PC-3 (cell line): Measurements from ENCODE around the gene TUBA4A. TPM values are rescaled to one million over a fixed set of nuclear protein-coding genes. Genes with fewer than 3 reads are reported as not detected.

ENCODE experiments used
- ATAC-seq: fragments of 200-7000 bp; cut with Tn5 transposase; 2 replicates; pipeline ENCODE4 v1.9.1; 2020; ENCODE audit warnings: mild to moderate bottlenecking, moderate library complexity
- BruUV-seq: library from RNA; stranded (reverse); fragments of 400-500 nt; replicated peaks from 2 replicates; lab custom pipeline; 2021; lab: Mats Ljungman, UMichigan
- CTCF ChIA-PET: fragments of 300-600 bp; sonication (Branson Sonifier 250); formaldehyde crosslinking; loops from one replicate; lab custom pipeline; 2022; ENCODE audit warnings: antibody characterized with exemption; lab: Charles Lee
- POLR2A ChIA-PET: fragments of 300-600 bp; sonication (Branson Sonifier 250); formaldehyde crosslinking; loops from one replicate; lab custom pipeline; 2022; ENCODE audit warnings: antibody characterized with exemption; ENCODE audit not compliant: unreplicated experiment; lab: Charles Lee
- DNase-seq: peaks from one replicate; pipeline ENCODE4 v3.0.0-alpha.2; 2015
- H2AFZ ChIP-seq: fragments of 300-600 bp; sonication (generic); 2 replicates; pipeline ENCODE4 v1.6.0; 2016; ENCODE audit warnings: antibody characterized with exemption, low read length
- H3F3A ChIP-seq: fragments of 300-600 bp; sonication (generic); one replicate; pipeline ENCODE4 v1.6.0; 2017; ENCODE audit warnings: antibody characterized with exemption, low read length, control low read depth, mild to moderate bottlenecking; ENCODE audit not compliant: unreplicated experiment
- H3K27ac ChIP-seq: fragments of 300-600 bp; sonication (generic); 2 replicates; pipeline ENCODE4 v1.5.1; 2016; ENCODE audit warnings: mild to moderate bottlenecking, low read length
- H3K27me3 ChIP-seq: fragments of 300-600 bp; sonication (generic); 2 replicates; pipeline ENCODE4 v1.6.1; 2016; ENCODE audit warnings: low read length, mixed read lengths
- H3K36me3 ChIP-seq: fragments of 300-600 bp; sonication (generic); 2 replicates; pipeline ENCODE4 v1.6.1; 2016; ENCODE audit warnings: low read depth, mixed run types, low read length, mixed read lengths
- H3K4me1 ChIP-seq: fragments of 300-600 bp; sonication (generic); 2 replicates; pipeline ENCODE4 v1.5.1; 2016; ENCODE audit warnings: low read length; ENCODE audit not compliant: insufficient read depth
- H3K4me2 ChIP-seq: fragments of 300-600 bp; sonication (generic); 2 replicates; pipeline ENCODE4 v1.6.0; 2016; ENCODE audit warnings: low read length
- H3K4me3 ChIP-seq: fragments of 300-600 bp; sonication (generic); 2 replicates; pipeline ENCODE4 v1.5.1; 2016; ENCODE audit warnings: mild to moderate bottlenecking, low read length, mixed read lengths
- H3K79me2 ChIP-seq: fragments of 300-600 bp; sonication (generic); 2 replicates; pipeline ENCODE4 v1.6.1; 2017; ENCODE audit warnings: low read length, mixed read lengths
- H3K9ac ChIP-seq: fragments of 300-600 bp; sonication (generic); 2 replicates; pipeline ENCODE4 v1.6.0; 2016; ENCODE audit warnings: mild to moderate bottlenecking, low read length
- H3K9me2 ChIP-seq: fragments of 300-600 bp; sonication (generic); replicated peaks from 2 replicates; pipeline ENCODE4 v1.6.1; 2016; ENCODE audit warnings: mixed run types, low read length, mixed read lengths
- H3K9me3 ChIP-seq: fragments of 300-600 bp; sonication (generic); 2 replicates; pipeline ENCODE4 v1.6.1; 2016; ENCODE audit warnings: low read length, mixed read lengths
- H4K20me1 ChIP-seq: fragments of 300-600 bp; sonication (generic); 2 replicates; pipeline ENCODE4 v1.6.1; 2016; ENCODE audit warnings: low read length, mixed read lengths
- CTCF ChIP-seq: fragments of 300-600 bp; sonication (generic); conservative IDR thresholded peaks from 2 replicates; pipeline ENCODE4 v1.5.1; 2017; ENCODE audit warnings: antibody characterized with exemption, low read depth, mild to moderate bottlenecking, low read length
- EZH2 ChIP-seq: fragments of 300-600 bp; sonication (generic); IDR thresholded peaks from one replicate; pipeline ENCODE4 v1.6.1; 2017; ENCODE audit warnings: antibody characterized with exemption, mild to moderate bottlenecking, low read length; ENCODE audit not compliant: unreplicated experiment
- EZH2phosphoT487 ChIP-seq: fragments of 300-600 bp; sonication (generic); IDR thresholded peaks from 2 replicates; pipeline ENCODE4 v1.6.1; 2018; ENCODE audit warnings: mild to moderate bottlenecking, antibody characterized with exemption, low read length, borderline replicate concordance
- intact Hi-C: fragments of 100-400 bp; cut with micrococcal nuclease; formaldehyde crosslinking; loops from 2 replicates; pipeline ENCODE4 v1.9.0; 2023
- total RNA-seq: library from RNA; depleted of rRNA; stranded (reverse); fragments of >200 nt; gene quantifications from 2 replicates; pipeline ENCODE4 v1.2.3, GENCODE V29; 2014

TUBA4A gene
- total RNA-seq, 1 experiment from 2014 or later = 75.4 TPM

- TF ChIP-seq CTCF (no peak), EZH2 (no peak), EZH2phosphoT487 (no peak)
- no peaks in the 10 kb centered on the region for H3K36me3 ChIP-seq
- CTCF ChIA-PET = no interaction called here
Measured at GRCh38 chr2:219300022-219300421, 46.3 kb upstream of the TUBA4A start.

GRCh38 chr2:219299372-219299760 lies 45.6 kb upstream of the TUBA4A start:
- no peak overlapping the region for H2AFZ ChIP-seq
- no peaks in the 10 kb centered on the region for H3K9me2 ChIP-seq
- H3K9me3 ChIP-seq = no peaks in the 10 kb centered on the region
- no peaks in the 10 kb centered on the region for H4K20me1 ChIP-seq
- H3K9ac ChIP-seq = no peak overlapping the region
- peaks cover 10% of the 10 kb centered on the region for H3K4me1 ChIP-seq
- H3K27me3 ChIP-seq = peaks cover 39% of the 10 kb centered on the region
- no peaks in the 10 kb centered on the region for H3F3A ChIP-seq
- H3K36me3 ChIP-seq = no peaks in the 10 kb centered on the region
- ATAC-seq (no peak), DNase-seq (no peak)
- H3K4me2 ChIP-seq = no peak overlapping the region
- H3K4me3 ChIP-seq = no peak overlapping the region
- no peak for TF ChIP-seq CTCF
- no peak for TF ChIP-seq EZH2phosphoT487
- no peak for TF ChIP-seq EZH2
- intact Hi-C loops = loop anchor here (5.0 kb wide), 1 partner anchor 122 kb away; the partner anchor contains the start of genes CNPPD1 and RETREG2
- no TSS peak for BruUV-seq
- no peaks in the 10 kb centered on the region for H3K79me2 ChIP-seq
- ChIA-PET POLR2A (interaction anchor here (0.6 kb wide), 1 partner anchor 88 kb away, joined by 9 read pairs; the partner anchor contains the start of gene DNPEP), CTCF (no interaction called here)
- no peak overlapping the region for H3K27ac ChIP-seq

More at GRCh38 chr2:219300022-219300421, 46.3 kb upstream of the TUBA4A start:
- peaks cover 6% of the 10 kb centered on the region for H3K4me1 ChIP-seq
- H3K9ac ChIP-seq = no peak overlapping the region
- H3K27me3 ChIP-seq = peaks cover 45% of the 10 kb centered on the region
- H3K4me3 ChIP-seq = no peak overlapping the region
- no peaks in the 10 kb centered on the region for H3F3A ChIP-seq
- no peaks in the 10 kb centered on the region for H3K9me3 ChIP-seq
- no peaks in the 10 kb centered on the region for H3K9me2 ChIP-seq
- BruUV-seq = no TSS peak
- intact Hi-C loops = no loop called here
- no peak overlapping the region for H2AFZ ChIP-seq
- H3K79me2 ChIP-seq = no peaks in the 10 kb centered on the region
- DNase-seq = no peak
- H3K27ac ChIP-seq = no peak overlapping the region
- no peaks in the 10 kb centered on the region for H4K20me1 ChIP-seq
- H3K4me2 ChIP-seq = no peak overlapping the region
- POLR2A ChIA-PET = no interaction called here
- ATAC-seq = no peak

GRCh38 chr2:219298759-219299371 lies 45.1 kb upstream of the TUBA4A start:
- H3K27me3 ChIP-seq = peaks cover 34% of the 10 kb centered on the region
- peak; percentile 59 for ATAC-seq
- no peaks in the 10 kb centered on the region for H4K20me1 ChIP-seq
- H3K36me3 ChIP-seq = no peaks in the 10 kb centered on the region
- no peak overlapping the region for H3K9ac ChIP-seq
- BruUV-seq = no TSS peak
- H3F3A ChIP-seq = no peaks in the 10 kb centered on the region
- H3K27ac ChIP-seq = no peak overlapping the region
- no peaks in the 10 kb centered on the region for H3K9me2 ChIP-seq
- peak; percentile 87 for DNase-seq
- no peaks in the 10 kb centered on the region for H3K79me2 ChIP-seq
- H2AFZ ChIP-seq = peak overlapping the region; percentile 66
- POLR2A ChIA-PET = interaction anchor here (0.6 kb wide), 1 partner anchor 89 kb away, joined by 9 read pairs; the partner anchor contains the start of gene DNPEP
- H3K4me3 ChIP-seq = no peak overlapping the region
- intact Hi-C loops = loop anchor here (5.0 kb wide), 1 partner anchor 122 kb away; the partner anchor contains the start of genes CNPPD1 and RETREG2
- no peak for TF ChIP-seq EZH2phosphoT487
- peak; percentile 91 for TF ChIP-seq CTCF
- peaks cover 15% of the 10 kb centered on the region for H3K4me1 ChIP-seq
- peak overlapping the region; percentile 60; the same call in 1 of the 2 replicates for H3K4me2 ChIP-seq
- no peaks in the 10 kb centered on the region for H3K9me3 ChIP-seq
- CTCF ChIA-PET = no interaction called here
